Activated CD4-positive, alpha-beta memory T cell treated with anti-CD3 and anti-CD28 coated beads for 36 hours (primary cell): ENCODE data around the gene PAM16. TPM values are rescaled to one million over a fixed set of nuclear protein-coding genes. Genes with fewer than 3 reads are reported as not detected.

Source experiments
- CTCF ChIA-PET: fragments of 350-600 bp; sonication (Branson Sonifier 250); formaldehyde crosslinking; loops from one replicate; lab custom pipeline; 2021; ENCODE audit warnings: antibody characterized with exemption, inconsistent platforms; lab: Charles Lee
- POLR2A ChIA-PET: fragments of 350-600 bp; sonication (Branson Sonifier 250); formaldehyde crosslinking; loops from one replicate; lab custom pipeline; 2021; ENCODE audit warnings: antibody characterized with exemption; lab: Charles Lee
- DNase-seq: peaks from one replicate; pipeline ENCODE4 v3.0.0-alpha.2; 2020
- H3K27ac Mint-ChIP-seq: one replicate; pipeline ENCODE4 v1.8.0; 2021; ENCODE audit warnings: mixed read lengths
- H3K27me3 Mint-ChIP-seq: one replicate; pipeline ENCODE4 v1.8.0; 2021; ENCODE audit warnings: mixed read lengths
- H3K36me3 Mint-ChIP-seq: one replicate; pipeline ENCODE4 v1.8.0; 2021; ENCODE audit warnings: mixed read lengths
- H3K4me1 Mint-ChIP-seq: one replicate; pipeline ENCODE4 v1.8.0; 2021; ENCODE audit warnings: low read depth, mixed read lengths
- H3K4me3 Mint-ChIP-seq: one replicate; pipeline ENCODE4 v1.8.0; 2021; ENCODE audit warnings: mild to moderate bottlenecking, mixed read lengths
- H3K9me3 Mint-ChIP-seq: one replicate; pipeline ENCODE4 v1.8.0; 2021; ENCODE audit warnings: mixed read lengths
- intact Hi-C: fragments of 100-400 bp; cut with micrococcal nuclease; formaldehyde crosslinking; loops from one replicate; pipeline ENCODE4 v1.15.1; 2023
- total RNA-seq, 2 experiments: library from RNA; stranded (reverse); gene quantifications; one replicate each; pipeline ENCODE4 v1.2.3, GENCODE V29; 2021

Gene PAM16
- total RNA-seq, 2 experiments from 2014 or later = 52.8 to 63.4 TPM

DNA sequence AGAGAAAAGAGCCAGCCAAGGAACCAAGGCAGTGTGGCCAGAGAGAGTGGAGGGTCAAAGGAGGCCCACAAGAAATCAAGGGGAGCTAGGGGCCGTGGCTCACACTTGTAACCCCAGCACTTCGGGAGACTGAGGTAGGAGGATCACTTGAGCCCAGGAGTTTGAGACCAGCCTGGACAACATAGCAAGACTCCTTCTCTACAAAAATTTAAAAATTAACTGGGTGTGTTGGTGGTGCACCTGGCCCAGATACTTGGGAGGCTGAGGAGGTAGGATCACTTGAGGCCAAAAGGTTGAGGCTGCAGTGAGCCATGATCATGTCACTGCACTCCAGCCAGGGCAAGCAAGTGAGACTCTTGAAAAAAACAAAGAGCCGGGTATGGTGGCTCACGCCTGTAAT lies 59.4 kb downstream of the PAM16 start:
- H3K4me1 Mint-ChIP-seq = peaks cover 5% of the 10 kb centered on the region
- no peak for DNase-seq
- H3K4me3 Mint-ChIP-seq = no peak overlapping the region
- peaks cover 6% of the 10 kb centered on the region for H3K27me3 Mint-ChIP-seq
- H3K9me3 Mint-ChIP-seq = no peaks in the 10 kb centered on the region
- CTCF ChIA-PET = interaction anchor here (2.0 kb wide), 1 partner anchor 36 kb away, joined by 4 read pairs; no protein-coding TSS in a partner anchor
- H3K27ac Mint-ChIP-seq = no peak overlapping the region
- no peaks in the 10 kb centered on the region for H3K36me3 Mint-ChIP-seq
- intact Hi-C loops = no loop called here
- POLR2A ChIA-PET = no interaction called here

Other genes with a start within 250 kb of the PAM16 start
- gene ADCY9, start 234.9 kb downstream of the PAM16 start, total RNA-seq = 1 to 10 TPM; 3.8 to 4.9 TPM
- not detected for gene SRL, start 109.2 kb downstream of the PAM16 start, total RNA-seq
- gene TFAP4, start 78.3 kb downstream of the PAM16 start, total RNA-seq = 10 to 100 TPM; 24.5 to 24.7 TPM
- under 1 TPM; 0.52 to 0.68 TPM for gene GLIS2, start 35.3 kb downstream of the PAM16 start, total RNA-seq
- gene VASN, start 20.5 kb upstream of the PAM16 start, total RNA-seq = under 1 TPM in 1 of 2 experiments, not detected in 1; 0.07 TPM
- gene CORO7, start 65.3 kb upstream of the PAM16 start, total RNA-seq = 100 to 1,000 TPM in 1 of 2 experiments, 10 to 100 TPM in 1; 90.4 to 101 TPM
- 10 to 100 TPM; 74.6 to 75.0 TPM for gene DNAJA3, start 74.5 kb upstream of the PAM16 start, total RNA-seq
- gene NMRAL1, start 123.3 kb upstream of the PAM16 start, total RNA-seq = 10 to 100 TPM; 50.5 to 55.0 TPM
- 10 to 100 TPM; 69.1 to 76.0 TPM for gene HMOX2, start 125.1 kb upstream of the PAM16 start, total RNA-seq
- 10 to 100 TPM; 25.7 to 27.5 TPM for gene CDIP1, start 187.5 kb upstream of the PAM16 start, total RNA-seq
- gene C16orf96, start 205.0 kb upstream of the PAM16 start, total RNA-seq = under 1 TPM; 0.07 to 0.17 TPM